GM19099 (cell line): ENCODE data around the gene STXBP6.

Experiments used
- POLR2A ChIP-seq: IDR thresholded peaks from 3 replicates; pipeline ENCODE4 v1.6.1; 2011; ENCODE audit warnings: low read depth; ENCODE audit not compliant: insufficient read length; ENCODE audit errors: extremely low read depth

Gene STXBP6

GRCh38 chr14:25067600-25067999, 17.7 kb upstream of the STXBP6 start:
- no peak for TF ChIP-seq POLR2A

GRCh38 chr14:25062022-25062321, 12.0 kb upstream of the STXBP6 start:
- TF ChIP-seq POLR2A, result no peak

GRCh38 chr14:25056688-25057078, 6.7 kb upstream of the STXBP6 start:
- TF ChIP-seq POLR2A, result no peak

- no peak for TF ChIP-seq POLR2A
These were observed 6.2 kb upstream of the STXBP6 start for GRCh38 chr14:25055992-25056687.

- no peak for TF ChIP-seq POLR2A
These were observed 5.1 kb upstream of the STXBP6 start for GRCh38 chr14:25055005-25055404.

- TF ChIP-seq POLR2A, result no peak
These were observed 3.6 kb upstream of the STXBP6 start for GRCh38 chr14:25053585-25053984.

GRCh38 chr14:25052921-25053320, 3.0 kb upstream of the STXBP6 start:
- TF ChIP-seq POLR2A, result no peak

GRCh38 chr14:25052385-25052784, 2.4 kb upstream of the STXBP6 start:
- TF ChIP-seq POLR2A, result no peak

GRCh38 chr14:25050269-25051150, 563 bp upstream of the STXBP6 start:
- no peak for TF ChIP-seq POLR2A

GRCh38 chr14:25049093-25049567, 817 bp downstream of the STXBP6 start:
- no peak for TF ChIP-seq POLR2A

- no peak for TF ChIP-seq POLR2A
These were observed 1.6 kb downstream of the STXBP6 start for GRCh38 chr14:25048170-25049016.

- no peak for TF ChIP-seq POLR2A
These were observed 3.5 kb downstream of the STXBP6 start for GRCh38 chr14:25046301-25046943.

- TF ChIP-seq POLR2A, result no peak
These were observed 5.7 kb downstream of the STXBP6 start for GRCh38 chr14:25044106-25044698.
